NCI-H1105 treated with DMSO at 0.1 percent for 48 hours (cell line): ENCODE measurements around the gene DAB1.

Experiments
- DNase-seq: peaks from one replicate; lab custom pipeline; 2025; lab: John Stamatoyannopoulos, UW

The DAB1 gene

DNA sequence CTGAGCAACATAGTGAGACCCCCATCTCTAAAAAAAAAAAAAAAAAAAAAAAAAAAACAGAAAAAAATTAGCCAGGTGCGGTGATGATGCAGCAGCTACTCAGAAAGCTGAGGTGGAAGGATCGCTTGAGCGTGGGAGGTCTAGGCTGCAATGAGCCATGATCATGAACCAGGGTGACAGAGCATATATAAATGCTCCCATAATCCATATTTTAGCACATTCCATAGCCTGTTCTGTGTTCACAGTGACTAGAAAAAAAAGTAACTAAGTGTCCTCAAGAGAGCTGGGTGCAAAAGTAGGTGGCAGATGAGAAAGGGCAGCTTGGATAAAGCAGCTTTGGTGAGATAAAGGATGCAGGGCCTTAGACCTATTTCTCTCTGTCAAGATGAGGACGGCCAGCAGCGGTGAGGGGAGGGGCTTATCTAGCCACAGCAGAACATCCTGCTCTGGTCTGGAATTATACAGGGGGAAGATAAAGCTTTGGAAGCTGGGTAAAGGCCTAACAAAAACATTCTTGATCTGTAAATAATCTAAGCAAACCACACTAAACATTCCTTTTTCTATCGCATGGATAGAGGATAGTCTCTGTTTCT is 205.3 kb downstream of the DAB1 start:
- no peak for DNase-seq

DNA sequence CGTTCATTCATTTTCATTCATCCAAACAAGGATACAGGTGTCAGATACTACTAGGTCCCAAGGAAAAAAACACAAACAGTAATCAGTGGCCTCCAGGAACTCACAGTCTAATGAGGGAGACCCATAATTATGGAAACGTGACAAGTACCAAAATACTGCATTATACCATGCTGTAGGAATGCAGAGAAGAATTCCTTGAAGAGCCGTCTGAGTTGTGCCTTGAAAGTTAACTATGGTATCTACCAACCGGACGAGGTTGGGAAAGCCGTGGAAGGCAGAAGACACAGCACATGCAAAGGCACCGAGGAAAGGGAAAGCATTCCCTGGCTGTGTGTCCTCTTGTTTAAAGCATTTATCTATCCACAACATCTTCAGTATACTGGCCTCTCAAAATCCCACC is 206.0 kb downstream of the DAB1 start:
- no peak for DNase-seq

DNA sequence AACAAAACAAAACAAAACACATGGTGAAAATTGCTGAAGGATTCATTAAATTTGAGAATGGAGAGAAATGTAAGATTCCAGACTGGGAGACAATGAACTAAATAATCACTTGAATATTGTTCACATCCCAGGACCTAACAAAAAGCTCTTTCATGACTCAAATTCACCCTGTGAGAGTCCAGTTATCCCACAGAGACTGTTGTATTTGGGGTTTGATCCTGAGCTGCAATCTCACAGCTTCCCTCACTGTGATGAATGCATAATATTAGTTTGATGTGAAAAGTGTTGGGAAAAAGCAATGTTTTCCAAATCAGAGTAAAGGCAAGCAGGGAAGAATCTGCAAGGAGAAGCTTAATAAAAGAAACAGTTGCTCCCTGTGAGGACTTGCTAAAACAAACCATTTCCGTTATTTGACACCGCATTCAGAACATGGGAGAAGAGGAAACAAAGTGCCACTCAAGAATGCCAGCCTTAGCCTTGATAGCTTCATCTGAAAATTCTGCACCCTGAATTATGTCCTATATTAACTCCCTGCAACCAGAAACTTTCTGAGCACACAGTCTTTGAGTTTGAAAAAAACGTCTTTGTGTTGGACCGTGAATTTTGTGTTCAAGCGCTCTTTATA is 208.8 kb downstream of the DAB1 start:
- no peak for DNase-seq

DNA sequence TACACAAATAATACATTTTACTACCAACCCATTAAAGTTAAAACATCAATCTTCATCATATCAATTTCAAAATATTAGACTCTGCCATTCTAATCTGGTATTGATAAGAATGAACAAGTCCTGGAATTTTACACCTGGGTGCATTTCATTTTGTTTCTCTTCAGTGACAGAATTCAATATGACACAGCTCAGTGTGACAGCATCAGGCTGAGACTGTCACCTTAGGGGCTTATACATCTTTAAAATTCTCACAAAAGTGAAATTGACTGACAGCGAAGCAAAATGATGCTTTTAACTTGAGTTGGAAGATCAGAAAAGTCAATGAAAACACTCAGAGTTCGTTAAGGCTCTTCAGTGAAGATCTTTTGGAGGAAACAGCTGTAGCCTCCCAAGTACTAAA is 213.0 kb downstream of the DAB1 start:
- DNase-seq = no peak

DNA sequence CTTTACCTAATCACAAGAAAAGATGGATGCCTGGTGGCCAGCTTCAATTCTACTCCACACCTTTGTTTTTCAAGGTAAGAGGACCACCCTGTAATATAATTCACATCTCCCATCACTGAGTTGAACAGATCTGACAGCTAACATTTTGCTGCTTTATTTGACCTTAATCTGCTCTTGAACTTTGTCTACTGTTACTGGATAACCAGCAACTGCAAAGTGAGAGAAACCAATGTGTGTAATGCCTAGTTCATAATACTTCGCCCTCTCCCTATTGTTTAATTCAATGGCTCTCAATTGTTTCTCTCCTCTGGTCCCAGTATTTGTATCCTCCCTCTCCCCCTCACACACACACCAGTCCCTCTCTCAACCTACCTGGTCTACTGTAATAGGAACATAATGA is 214.4 kb downstream of the DAB1 start:
- no peak for DNase-seq

DNA sequence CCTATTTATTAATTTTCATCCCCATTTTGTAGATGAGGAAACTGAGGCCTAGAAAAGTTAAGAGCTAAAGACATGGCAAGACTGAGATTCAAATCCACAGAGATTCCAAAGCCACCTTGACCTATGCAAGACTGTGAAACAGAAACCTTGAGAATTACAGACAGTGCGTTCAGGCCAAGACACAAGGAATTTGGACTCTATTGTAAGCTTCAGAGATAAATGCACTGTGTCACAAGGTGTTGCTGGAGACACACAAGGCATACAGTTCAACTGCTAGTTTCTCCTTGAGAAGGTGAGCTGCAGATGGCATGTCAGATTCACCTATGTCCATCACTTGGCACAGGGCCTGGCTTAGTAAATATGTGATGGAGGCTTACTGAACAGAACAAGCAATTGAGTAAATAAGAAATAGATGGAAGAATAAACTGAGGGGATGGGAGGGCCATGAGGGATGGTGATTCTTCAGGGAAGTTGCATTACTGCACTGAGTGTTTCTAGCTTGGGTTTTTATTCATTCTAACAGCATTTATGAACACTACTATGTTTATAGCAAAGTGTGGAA is 215.0 kb downstream of the DAB1 start:
- no peak for DNase-seq

DNA sequence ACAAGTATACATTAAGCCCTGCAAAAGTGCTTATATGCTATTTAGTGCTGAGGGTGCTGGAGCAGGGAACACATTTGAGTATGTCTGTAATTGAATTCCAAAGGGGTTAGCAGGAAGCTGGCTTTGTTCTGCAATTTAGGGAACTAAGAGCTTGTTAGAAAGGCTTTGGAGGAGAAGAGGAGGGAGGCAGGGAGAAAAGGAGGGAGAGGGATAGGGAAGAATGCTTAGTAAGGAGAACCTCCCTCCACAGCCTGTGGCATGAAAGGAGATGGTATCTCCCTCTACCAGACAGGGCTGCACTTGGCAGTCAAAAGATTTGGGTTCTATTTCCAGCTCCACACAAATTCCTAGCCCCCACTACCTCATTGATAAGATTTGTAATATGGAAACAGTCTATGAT is 217.8 kb downstream of the DAB1 start:
- DNase-seq = no peak

DNA sequence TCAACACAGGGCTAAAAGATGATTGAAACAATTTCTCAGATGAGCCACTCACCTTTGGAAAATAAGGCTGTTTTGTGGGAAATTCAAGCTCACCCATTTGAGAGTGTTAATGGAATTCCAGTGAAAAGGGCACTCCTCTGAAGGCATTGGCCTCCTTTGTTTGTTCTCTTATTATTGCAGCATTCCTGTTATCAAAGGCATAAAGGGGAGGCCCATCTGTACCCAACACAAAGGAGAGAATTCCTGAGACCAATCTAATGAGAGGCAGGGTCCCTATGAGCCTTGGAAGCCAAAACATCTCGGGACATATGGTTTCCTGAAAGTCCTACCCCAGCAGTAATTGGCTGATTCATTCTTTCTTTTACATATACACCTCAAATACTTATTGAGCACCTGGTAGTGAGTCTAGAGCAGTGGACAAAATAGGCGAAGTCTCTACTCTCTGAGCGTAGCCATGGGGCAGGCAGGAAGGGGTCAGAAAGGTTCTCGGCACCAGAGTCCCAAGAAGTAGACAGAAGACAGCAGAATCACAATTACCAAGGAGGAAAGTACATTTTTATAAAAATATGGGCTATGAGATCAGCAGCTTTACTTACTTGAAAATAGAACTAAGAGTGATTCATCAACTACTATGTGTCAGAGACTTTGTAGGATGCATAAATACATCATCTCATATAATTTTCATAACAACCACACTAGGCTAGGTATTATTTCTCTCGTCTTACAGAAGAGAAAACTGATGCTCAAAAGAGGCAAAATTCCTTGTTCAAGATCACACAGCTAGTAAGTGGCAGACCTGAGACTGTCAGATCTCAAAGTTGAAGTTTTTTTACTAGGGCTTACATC is 218.7 kb downstream of the DAB1 start:
- DNase-seq = no peak

DNA sequence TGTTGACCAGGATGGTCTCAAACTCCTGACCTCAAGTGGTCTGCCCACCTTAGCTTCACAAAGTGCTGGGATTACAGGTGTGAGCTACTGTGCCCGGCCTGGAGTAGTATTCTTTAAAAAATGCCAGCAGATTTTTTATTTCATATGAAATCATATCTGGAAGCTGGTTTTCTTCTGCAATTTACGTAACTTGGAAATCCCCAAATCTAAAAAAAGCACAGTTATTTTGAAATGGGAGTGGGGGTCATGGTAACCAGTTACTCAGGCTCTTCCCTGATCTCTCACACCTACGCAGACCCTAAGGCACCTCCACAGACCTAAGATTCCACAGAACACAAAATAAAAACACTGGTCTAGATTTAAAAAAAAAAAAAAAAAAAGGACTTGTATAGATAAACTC is 219.8 kb downstream of the DAB1 start:
- no peak for DNase-seq

DNA sequence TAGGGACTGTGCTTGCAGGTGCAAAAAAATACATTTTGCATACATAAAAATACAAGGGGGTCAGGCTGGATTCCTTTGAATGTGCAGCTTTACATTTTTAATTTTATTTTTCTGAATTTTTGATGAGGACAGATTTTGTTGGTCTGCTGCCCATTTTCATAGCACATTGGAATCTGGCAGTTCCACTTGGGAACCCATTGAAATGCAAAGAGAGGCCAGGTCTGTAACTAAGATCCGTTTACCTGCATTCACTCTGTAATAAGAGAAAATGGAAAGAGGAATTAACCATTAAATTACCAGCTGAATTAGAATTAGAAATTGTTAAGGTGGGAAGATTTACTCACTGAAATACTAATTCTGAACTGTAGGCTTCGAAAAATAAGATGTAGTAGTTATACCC is 221.6 kb downstream of the DAB1 start:
- DNase-seq = no peak

DNA sequence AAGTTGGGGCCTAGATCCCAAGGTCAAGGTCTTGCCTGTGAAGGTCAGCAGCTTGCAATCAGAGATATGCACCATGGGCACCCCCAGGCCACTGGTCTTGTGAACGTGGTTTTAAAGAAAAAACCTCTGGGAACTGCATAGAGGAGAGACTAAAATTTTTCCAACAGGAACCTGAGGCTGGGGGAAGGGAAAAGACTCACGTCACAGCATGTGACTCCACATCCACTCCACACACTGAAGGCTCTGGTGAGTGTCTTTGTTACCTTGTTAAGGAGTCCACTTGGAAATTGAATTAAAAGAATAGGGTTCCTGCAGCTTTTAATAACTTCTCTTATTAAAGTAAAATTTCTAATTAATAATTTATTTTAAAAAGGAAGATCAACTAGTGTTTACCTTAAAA is 224.9 kb downstream of the DAB1 start:
- DNase-seq = no peak

DNA sequence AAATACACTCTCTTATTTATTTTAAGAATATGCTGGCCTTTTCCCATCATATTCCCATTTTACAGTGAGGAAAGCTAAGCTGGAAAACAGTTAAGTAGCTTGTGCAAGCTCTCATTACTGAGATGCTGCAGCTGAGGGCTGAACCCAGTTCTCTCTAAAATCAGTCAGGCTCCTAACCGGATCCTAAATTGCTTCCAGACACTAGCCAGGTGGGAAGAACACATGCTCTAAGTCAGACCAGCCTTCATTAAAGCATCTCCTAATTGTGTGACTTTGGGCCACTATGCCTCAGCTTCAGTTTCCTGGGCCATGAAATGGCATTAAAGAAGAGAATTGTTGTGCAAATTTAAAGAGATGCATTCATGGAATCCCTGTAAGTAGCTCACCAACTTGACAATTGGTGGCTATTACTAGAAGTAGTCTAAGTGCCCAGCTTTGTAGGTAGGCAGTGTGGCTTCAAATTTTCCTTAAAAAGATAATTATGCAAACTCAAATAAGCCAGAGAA is 228.4 kb downstream of the DAB1 start:
- DNase-seq = no peak

DNA sequence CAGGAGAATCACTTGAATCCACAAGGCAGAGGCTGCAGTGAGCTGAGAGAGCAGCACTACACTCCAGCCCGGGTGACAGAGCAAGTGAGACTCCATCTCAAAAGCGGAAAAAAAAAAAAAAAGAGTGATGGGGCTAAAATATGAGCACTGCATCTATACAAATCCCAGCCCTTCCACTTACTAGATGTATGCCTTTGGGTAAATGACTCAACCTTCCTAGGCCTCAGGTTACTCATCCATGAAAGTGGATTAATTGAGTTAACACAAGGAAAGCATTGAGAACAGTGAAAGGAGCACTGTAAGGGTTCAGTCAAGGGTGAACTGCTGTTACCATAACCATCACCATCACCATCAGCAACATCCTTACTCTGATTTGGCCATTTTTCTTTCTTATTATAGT is 231.6 kb downstream of the DAB1 start:
- DNase-seq = no peak

DNA sequence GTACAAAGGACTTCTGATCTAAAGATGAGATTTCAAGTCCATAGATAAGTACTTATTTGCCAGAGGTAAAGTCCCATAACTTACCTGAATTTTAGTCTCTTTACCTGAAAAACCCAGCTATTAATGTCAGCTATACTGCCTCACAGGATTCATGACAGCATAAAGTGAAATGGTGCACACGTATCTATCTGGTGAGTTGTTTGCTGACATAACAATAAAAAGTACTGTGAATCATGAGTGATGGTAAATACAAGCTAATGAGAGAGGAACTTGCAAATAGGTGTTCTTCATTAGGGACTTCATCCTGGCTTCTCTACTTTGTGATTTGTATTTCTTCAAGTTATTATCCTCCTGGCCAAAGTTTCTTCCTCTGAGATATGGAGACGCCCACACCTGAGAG is 233.0 kb downstream of the DAB1 start:
- no peak for DNase-seq

DNA sequence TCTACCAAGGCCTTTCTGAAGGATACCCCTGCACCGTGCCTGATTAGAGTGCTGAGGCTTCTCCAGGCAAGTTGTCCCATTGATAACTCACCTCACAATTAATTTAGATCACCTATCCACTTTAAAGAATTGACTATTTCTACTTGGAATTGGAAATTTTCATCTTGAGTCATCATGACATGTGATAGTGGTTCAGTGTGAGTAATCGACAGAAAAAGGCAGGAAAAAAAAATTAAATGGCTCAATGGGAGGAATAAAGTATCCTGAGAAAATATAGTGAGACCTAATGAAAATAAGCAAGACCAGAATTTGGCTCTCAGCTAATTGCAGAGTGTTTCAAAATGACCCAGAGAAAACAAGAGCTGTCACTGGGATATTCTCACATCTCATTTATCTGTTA is 235.7 kb downstream of the DAB1 start:
- DNase-seq = no peak

DNA sequence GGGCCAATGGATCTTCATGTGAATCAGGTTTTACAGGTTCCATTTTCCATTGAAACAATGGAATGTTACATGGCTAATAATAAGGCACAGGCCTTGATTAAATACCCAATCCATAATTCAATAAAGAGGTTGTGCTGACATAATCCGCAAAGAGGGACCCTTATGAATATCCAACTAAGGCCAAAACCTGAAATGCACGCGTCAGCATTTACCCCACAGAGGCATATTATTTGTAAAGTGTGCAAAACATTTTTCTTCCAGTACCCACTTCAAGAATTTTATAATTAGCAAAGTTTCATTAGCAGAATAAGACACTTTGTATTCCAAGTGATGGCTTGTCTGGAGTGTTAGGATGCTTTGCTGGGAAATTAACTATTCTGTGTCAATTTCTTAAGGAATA is 237.4 kb downstream of the DAB1 start:
- no peak for DNase-seq

DNA sequence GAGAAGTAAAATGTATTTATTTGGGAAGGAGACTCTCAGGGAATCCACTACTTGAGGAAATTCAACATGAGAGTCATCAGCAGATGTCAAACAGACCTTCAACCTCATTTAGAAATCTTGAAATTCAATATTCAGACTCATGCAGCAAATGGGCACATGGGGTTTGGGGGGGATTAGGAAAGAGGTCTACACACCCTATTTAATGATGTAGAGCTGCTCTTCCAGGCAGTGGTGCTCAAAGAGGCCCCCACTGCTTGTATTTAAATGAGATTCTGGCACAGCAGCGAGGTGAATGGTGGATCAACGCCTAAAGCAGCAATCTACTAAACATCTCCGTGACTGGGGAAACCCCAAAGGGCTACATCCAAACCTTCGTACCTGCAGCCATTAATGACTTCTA is 244.9 kb downstream of the DAB1 start:
- DNase-seq = no peak

DNA sequence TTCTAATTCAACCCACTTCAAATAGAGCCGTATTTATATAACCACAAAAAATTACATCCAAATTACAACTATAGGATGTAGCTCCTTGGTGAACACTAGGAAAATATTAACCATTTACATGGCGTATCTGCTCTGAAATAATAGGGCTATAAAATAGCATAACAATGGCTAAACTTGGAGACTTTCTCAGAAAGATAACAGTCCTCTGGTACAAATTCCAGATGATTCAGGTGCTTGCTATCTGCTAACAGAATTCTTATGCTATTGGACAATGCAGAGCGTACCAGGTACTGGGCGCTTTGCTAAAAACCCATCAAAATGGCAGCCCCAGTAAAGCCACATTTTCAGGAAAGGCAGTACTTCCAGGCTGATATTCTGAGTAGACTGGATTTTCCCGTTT is 248.4 kb downstream of the DAB1 start:
- no peak for DNase-seq

DNA sequence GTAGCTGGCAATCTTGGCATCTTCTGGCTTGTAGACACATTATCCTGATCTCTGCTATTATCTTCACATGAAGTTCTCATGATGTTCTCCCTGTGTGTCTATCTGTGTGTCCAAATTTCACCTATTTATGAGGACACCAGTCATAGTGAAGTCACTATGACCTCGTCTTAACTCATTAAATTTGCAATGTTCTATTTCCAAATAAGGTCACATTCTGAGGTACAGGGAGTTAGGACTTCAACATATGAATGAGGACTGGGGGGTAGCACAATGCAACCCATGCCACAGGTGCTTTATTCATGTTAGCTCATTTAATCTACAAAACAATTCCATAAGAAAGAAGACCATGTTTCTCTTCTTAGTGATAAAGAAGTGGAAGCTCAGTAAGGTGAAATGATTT is 251.8 kb downstream of the DAB1 start:
- DNase-seq = no peak

DNA sequence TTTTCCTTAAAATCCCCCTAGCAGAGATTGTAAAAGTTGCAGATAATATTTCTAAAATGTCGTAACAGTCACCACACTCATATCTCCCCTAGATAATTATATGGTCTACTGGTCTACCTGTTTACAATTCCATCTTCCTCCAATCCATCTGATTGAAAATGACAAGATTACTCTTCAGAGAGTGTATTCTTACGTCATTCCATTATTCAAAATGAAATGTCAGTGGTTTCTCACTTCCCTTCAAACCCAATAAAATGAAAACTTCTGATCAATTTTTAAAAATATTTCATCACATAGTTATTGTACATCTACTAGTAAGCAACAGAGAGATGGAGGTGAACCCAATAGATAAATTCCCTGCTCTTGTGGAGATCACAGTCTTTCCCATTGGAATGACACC is 255.9 kb downstream of the DAB1 start:
- DNase-seq = no peak

DNA sequence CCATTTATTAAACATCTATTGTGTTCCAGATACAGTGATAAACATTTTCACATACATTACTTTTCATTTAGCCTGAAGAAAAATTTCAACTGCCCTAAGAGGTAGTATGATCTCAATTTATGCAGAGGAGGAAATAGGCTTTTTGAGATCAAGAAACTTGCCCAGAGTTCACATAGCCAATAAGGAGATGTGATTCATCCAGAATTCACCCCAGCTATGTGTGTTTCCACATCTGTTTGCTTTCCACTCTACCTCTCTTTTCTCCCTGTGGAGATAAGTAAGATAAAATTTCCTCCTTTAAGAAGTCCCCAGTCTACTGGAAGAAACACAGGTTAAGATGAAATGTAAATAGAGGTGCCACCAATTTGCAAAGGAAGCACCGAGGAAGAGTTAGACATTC is 258.3 kb downstream of the DAB1 start:
- DNase-seq = no peak

DNA sequence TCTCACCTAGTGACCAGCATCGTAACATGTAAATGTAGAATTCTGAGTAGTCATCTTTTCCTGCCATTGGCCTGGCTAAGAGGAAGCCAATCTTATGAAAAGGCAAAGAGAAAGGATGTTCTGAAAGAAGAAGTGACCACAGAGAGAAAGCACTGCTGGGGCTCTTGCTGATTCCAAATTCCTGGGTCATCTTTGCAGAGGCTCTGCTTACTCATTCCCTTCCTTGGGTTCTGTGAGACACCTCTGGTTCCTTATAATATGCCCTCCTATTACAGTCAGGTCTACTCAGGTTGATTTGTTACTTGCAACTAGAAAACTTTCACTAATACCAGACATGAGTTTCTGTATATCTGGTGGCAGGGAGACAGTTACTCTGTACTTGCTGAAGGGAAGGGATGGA is 259.3 kb downstream of the DAB1 start:
- DNase-seq = no peak

DNA sequence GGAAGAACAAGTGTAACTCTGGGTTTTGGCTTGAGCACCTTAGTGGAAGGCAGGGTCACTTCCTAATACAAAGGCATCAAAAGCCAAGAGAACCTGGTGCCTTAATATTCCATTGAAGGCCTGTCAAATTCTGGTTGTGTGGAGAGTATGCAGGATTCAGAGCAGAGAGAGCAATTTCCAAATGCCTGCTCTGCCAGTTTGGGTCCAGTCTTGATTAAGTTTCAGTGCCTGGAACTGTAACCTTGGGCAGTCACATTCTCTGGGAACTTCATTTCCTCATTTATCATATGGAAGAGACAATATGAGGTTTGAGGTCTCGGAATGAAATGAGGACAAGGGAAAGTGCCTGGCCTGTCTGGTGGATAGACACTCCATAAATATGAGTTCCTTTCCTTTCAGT is 260.1 kb downstream of the DAB1 start:
- no peak for DNase-seq
